Stimulated activated CD8-positive, alpha-beta memory T cell treated with anti-CD3 and anti-CD28 coated beads, Interleukin-4, amount 100 ng/mL, for 1 hour (primary cell): Measurements from ENCODE around the gene OTULINL.
A peak's percentile ranks its signal among the peaks of the same experiment; 100 is the strongest.

Source experiments
- DNase-seq, 2 donors: peaks; one replicate each; pipeline ENCODE4 v3.0.0-alpha.2; 2020; ENCODE audit warnings: low read depth in 2 of 2, low spot score in 1 of 2

The OTULINL gene

DNA sequence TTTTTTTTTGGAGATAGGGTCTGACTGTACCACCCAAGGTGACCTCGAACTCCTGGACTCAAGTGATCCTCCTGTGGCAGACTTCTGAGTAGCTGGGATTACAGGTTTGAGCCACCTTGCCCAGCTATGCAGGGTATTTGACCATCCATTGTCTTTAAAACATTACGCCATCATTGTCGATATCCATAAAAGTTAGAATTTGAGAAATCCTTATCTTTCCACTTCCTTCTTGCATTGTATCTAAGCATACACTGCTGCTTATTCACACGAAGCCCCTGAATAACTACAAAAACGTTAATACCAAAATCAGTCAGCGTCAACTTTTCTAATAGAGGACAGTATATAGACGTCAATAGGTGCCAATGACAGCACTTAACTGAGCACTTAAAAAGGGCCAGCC is 5.4 kb upstream of the OTULINL start:
- DNase-seq = no peak

DNA sequence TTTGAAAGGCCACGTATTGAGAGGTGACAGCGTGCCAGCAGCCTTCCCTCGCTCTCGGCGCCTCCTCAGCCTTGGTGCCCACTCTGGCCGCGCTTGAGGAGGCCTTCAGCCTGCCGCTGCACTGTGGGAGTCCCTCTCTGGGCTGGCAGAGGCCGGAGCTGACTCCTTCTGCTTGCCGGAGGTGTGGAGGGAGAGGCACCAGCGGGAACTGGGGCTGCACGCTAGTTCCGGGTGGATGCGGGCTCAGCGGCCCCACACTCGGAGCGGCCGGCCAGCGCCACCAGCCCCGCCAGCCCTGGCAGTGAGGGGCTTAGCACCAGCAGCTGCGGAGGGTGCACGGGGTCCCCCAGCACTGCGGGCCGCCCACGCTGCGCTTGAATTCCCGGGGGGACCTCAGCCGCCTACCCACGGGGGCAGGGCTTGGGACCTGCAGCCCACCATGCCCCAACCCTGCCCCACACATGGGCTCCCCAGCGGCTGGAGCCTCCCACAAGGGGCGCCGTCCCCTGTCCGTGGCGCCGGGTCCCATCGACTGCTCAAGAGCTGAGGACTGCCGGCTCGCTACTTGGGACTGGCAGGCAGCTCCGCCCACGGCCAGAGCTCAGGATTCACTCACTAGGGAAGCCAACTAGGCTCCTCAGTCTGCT is 4.4 kb upstream of the OTULINL start:
- DNase-seq = no peak

DNA sequence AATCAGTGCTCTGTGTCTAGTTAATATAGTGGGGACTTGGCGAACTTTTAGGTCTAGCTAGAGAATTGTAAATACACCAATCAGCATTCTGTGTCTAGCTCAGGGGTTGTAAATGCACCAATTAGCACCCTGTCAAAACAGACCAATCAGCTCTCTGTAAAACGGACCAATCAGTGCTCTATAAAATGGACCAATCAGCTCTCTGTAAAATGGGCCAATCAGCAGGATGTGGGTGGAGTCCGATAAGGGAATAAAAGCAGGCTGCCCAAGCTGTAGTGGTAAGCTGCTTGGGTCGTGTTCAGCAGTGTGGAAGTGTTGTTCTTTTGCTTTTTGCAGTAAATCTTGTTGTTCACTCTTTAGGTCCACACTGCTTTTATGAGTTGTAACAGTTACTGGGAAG is 3.6 kb upstream of the OTULINL start:
- no peak for DNase-seq

DNA sequence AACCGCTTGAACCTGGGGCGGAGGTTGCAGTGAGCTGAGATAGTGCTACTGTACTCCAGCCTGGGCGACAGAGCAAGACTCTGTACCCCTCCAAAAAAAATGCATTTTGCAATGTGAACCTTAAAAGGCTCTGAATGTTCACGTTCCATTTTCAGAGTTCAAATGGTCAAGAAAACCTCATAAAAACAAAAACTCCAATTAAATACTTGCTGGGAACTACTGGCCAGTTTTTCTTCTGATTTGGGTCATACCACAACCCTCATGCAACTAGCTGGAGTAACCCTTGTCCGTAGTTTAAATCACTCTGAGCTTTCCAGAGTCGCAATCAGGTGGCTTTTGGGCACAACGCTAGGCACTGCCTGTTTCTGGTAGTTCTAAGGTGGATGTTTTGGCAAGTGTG is 2.3 kb upstream of the OTULINL start:
- no peak for DNase-seq

DNA sequence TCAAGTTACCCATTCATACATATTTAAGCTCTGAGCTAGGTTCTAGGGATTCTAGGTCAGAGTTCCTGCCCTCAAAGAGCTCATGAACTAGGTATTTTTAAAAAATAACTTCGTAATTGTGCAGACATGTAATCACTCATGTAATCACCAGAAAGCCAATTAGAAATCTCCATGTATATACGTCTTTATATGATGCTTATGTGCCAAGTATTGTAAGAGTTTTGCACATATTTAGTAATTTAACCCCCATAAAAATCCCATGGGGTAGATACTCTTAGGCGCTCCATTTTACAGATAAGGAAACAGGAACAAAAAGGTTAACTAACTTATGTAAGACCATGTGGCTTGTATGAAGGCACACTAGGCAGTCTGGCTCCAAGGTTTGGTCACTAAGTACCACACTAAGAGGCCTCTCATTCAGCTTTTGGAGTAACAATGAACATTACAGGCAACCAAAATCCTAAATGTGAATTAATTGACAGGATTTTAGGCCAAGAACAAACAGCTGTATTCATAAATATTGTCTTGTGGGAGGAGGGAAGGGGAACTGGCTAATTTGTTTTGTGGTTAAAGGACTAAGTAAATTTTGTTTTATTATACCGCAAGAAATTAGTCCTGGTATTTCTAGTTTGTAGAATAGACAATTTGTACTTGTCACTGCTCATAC is 1.7 kb upstream of the OTULINL start:
- DNase-seq = no peak

DNA sequence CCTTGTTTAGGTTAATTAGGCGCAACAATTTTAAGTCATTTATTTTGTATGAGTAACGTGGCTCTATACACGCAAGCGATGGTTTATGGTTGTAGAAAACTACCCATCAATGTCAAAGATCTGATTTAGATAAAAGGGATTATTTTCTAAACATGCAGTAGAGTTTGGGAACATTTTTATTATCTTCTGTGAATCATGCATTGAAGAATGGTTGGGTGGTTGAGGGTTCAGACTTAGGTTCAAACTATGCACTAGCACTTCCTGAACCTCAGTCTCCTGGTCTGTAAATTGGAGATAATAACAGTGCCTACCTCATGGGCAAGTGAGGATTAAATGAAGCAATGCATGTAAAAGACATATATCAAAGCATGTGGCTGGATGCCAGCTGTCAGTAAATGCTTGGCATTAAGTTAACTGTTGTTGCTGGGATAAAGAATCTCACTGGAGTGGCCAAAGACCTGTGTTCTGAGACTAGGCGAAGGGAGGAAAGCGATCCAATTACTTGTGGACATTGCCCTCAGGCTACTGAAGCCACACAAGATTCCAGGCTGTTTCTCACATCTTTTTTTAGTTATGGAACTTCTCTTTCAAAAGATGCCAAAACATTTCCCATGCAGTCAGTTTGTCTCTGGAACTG is 1.1 kb upstream of the OTULINL start:
- no peak for DNase-seq

DNA sequence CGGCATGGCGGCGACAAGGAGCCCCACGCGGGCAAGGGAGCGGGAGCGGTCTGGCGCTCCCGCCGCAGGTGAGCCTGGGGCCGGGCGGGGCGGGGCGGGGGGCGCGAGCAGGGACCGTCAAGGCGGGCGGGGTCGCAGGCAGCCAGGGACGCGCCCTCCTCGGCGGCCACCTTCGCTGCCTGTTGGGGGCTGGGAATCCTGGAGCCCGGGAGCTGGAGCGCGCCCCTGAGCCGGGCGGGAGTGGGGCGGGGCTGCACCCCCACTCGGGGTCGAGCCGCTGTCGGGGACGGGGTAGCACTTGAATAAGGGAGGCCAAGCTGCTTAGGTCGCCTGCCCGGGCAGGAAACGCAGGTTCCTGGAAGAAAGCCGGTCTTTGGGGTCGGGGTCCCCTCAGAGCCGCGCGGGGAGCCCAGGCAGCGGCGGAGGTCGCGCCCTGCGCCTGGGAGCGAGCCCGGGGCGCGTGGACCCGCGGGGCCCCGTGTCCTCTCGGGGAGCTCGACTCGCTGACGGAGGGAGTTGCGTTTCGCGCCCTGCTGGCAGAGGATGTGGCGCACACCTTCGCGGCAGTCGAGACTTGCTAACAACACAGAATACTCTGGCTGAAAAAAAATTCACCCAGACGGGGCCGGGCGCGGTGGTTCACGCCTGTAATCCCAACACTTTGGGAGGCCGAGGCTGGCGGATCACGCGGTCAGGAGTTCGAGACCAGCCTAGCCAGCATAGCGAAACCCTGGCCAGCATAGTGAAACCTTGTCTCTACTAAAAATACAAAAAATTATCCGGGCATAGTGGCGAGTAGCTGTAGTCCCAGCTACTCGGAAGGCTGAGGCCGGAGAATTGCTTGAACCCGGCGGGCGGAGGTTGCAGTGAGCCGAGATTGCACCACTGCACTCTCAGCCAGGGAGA is 552 bp downstream of the OTULINL start:
- DNase-seq = peak; percentile 43 to 72

DNA sequence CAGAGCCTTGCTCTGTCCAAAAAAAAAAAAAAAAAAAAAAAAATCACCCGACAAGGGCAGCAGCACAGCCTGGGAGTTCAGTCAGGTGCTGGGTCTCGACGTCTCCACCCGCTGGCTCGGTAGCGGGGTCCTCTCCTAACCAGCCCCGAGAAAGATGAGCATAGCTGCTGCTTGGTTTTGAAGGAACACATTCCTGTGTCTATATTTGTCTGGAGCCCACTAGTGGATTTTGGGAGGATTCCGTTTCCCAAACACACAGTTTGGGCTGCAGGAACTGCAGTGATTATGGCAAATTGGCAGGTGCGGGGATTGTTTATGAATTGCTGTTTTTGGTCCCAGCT is 1.2 kb downstream of the OTULINL start:
- no peak for DNase-seq

DNA sequence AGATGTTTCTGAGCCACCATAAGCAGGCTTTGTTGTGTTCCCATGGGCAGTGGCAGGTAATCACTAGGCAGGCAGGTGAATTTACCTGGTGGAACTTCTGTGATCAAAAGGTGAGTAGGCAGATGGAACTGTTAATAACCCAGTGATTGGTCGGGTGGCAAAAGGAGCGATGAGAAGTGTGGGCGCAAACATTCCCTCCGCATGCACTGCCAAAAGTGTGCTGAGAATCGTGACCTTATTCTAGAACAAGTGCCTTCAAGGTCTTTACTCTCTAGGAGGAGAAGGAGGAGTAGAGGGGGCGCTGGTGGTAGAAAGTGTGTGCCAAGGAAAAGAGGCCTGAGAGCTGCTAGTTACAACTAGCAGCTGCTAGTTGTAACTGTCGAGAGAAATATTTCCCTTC is 3.3 kb downstream of the OTULINL start:
- no peak for DNase-seq

DNA sequence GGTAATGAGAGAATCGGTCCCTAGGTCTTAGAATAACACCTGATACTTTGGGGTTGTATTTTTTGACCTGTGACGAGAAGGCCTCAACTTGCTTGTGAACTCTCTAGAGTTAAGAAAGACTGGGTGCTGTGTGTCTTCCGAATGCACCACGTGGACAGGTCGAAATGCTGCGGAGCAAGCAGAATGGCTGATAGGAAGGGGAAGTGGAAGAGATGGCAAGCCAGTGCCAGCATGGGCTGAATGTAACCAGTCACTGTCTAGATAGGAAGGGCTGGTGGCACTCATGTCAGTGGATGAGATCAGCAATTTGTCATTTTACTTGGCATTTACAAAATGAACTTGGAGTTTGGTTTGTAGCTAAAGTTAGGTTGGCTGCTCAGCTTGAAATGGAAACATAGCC is 5.6 kb downstream of the OTULINL start:
- no peak for DNase-seq

DNA sequence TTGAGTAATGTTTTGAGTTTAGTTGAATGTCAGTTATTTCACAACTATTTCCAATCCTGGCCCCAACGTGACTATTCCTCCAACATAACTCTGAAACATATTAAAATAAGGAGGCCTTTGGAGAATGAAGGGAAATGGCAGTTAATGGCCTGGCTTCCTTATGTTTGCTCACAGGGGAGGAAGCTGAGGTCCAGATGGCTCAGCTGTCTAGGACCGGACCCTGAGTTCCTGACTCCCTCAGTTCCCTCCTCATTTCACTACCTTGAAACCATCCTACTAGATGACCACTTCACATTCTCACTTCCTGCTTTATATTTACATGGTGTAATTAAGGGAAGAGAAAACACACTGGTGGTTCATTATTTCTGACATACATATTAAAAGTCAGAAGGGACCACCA is 6.6 kb downstream of the OTULINL start:
- no peak for DNase-seq

DNA sequence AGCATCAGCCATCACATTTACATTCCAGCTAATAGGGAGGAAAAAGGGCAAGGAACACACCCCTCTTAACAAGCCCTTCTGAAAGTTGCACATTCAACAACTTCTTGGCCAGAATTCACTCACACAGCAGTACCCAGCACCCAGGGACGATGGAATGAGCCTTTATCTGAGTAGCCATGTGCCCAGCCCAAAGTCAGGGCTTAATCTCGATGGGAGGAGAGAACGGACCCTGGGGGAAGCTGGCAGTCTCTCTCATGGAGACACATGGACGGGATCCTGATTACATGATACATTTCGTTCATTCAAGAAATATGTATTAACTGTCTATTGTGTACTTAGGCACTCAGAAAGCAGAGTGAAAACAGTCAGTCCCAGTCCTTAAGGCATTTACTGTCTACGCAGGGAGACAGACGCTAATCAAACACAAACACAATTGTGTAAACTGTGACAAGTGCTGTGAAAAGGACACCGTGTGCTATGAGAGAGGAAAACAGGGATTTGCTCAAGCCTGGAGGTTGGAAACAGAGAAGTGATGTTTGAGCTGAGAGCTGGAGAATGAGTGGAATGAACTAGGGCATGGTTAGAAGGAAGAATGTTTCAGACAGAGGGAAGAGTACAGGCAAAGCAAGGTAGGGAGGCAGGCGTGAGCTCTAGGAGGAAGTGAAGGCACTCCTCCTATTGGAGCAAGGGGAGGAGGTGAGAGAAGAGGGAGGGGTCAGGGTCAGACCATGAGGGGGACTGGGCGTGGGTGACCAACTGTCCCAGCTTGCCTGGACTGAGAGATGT is 7.4 kb downstream of the OTULINL start:
- DNase-seq = no peak

DNA sequence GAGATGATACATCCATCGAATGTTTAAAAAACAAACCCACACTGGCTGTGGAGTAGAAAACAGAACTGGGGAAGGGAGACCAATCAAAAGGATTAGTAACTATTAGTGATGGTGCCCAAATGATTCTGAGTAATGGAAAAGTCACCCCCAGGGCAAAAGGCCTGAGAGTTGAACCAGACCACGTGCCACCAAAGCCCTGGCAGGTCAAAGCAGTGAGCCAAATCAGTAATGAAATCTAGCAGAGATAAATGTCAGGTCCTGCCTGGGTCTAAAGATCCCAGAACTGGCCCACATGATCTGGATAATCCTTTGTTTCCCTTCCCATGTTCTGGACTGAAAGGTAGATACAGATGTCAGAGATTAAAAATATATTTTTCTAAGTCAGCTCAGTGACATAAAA is 9.4 kb downstream of the OTULINL start:
- no peak for DNase-seq

DNA sequence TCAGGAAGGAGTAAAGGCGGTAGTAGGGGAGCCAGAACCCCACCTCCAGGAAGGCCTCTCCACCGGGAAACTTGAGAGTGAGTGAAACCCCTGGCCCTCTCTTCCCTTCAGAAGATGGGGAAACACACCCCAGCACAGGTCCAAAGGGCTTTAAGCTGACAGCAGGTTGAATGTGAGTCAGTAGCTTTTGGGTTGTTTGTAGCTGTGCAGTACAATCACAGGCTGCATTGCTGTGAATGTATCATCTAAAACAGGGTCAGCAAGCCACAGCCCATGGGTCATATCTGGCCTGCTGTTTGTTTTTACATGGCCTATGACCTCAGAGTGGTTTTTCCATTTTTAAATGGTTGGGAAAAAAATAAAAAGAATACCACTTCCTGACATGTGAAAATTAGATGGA is 10.0 kb downstream of the OTULINL start:
- DNase-seq = no peak

DNA sequence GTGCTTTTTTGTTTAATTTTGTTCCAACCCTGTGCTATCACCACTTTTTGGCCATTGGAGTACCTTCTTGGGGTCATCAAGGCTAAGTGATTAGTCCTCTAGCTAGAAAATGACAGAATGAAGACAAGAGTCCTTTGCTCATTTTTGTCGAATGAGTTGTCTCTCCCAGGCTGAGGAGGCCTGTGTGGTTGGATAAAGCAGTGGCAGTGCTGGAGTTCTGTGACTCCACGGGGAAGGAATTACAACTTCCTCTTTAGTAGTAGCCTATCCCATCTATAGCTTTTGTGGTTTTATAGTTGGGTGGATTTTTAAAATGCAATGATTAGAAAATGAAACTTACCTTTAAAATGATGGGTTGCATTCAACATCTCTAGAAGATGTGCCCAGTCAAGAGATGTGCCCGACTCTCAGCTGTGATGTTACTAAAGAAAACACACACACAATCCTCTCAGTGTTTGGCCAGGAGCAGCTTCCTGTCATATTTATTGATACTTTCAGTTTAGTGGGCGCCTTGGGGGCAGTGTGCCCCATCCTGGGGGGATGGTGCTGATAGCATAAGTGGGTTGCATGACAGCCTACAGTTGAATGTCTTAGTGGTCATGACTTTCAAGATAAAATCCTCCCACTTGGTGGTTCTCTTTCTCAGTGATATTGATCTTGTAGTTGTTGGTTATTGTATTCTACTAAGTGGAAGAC is 11.9 kb downstream of the OTULINL start:
- DNase-seq = no peak

DNA sequence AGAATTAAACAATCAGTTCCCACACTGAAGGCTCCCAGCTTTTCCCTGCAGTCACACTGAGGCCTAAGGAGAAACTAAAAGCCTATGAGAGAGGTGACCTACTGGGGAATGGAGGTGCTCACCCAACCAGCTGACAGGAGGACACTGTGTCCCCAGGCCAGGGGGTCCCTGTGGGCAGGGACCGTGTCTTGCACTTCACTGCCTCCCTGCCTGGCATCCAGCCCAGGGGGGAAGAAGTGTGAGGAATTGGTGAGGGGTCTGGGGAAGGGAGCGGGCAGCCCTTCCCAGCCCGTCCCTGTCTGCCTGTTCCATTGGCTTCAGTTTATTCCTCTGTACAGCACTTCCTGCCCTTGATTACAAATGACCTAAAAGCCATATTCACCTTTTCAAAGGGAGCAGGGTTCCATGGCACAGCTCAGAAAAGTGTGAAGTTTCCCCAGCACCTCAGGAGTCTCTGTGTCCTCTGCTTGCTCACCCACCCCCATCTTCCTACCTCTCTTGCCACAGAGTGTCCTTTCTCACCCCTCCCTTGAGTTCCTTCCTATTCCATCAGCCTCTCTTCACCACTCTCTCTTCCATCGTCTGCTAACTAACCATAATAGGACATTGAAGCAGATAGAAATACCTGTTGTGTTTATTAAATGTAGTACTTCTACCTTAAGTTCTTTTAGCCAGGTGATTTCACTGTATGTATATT is 12.9 kb downstream of the OTULINL start:
- DNase-seq = no peak

DNA sequence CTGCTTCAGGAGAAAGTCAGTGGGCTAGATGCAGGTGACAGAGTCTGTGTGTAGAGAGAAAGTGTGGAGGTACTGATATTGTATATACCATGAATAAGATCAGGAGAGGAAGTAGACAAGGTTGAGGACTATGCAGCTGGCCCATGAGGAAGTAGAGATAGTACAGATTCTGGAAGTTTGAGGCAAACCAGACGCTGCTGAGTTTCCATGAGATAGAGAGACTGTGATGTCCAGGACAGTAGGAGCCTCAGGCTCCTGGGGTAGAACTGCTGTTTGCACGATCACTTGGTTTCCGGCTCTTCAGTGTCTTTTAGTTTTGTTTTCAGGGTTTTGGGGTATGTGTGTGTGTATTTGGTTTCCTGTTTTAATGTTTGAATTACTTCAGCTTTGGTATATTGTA is 13.6 kb downstream of the OTULINL start:
- no peak for DNase-seq

DNA sequence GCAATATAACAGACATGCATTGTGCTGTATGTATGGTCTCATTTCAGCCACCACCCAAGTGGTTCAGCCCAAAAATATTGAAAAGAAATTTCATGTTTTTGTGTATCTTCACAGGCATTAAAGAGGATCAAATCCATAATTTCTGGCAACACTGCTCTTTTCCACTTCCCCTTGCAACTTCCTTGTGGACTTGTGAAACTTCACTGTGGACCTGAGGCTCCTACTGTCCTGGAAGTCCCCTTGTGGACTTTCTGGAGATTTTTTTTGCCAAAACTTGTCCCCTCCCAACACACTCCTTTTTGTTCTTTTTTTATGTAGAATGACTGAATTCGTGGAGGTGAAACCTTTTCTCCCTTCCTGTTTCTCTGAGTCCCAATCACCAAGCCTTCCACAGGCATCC is 14.3 kb downstream of the OTULINL start:
- no peak for DNase-seq

DNA sequence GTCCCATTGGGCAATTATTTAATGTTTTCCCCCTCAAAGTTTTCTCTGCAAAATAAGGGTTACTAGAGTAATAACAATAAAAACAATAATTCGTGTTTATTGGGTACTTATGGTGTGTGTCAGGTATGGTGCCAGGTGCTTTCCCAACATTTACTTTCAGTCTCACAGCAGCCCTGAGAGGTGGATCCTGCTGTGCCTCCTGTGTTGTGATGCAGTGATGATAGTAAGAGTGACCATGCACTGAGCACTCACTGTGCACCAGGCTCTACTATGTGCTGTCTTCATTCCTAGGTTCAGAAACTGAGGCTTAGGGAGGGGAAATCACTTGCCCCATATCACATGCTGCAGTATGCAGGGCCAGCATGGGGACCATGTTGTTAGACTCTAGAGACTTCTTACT is 15.5 kb downstream of the OTULINL start:
- DNase-seq = no peak

DNA sequence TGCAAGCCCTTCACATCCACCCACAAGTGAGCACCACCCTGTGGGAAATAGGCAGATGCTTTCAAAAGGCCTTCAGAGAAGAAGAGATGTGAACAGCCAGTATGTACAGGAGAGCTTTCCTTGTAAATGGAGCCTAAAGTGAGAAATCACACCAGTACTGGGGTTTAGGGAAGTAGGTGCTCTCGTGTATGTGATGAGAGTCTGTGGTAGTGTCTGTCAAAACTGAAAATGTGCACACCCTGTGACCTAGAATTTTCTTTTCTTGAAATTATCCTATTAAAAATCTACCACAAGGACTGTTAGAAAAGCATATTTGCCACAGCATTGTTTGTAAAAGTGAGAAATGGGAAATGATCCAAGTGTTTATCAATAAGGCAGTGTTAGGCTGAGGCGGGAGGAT is 16.6 kb downstream of the OTULINL start:
- no peak for DNase-seq
